ENCODE results near the gene MUCL3. TPM values are rescaled to one million over a fixed set of nuclear protein-coding genes. Genes with fewer than 3 reads are reported as not detected.
"Not testable (repeated sequence)": the region's sequence is repeated elsewhere in the genome, so short reads cannot be mapped to it uniquely, and the experiment has no call there.

Gene MUCL3
- polyA plus RNA-seq, 1 donor = 0.04 TPM

- 80% methylated on average over 1 of the region's 2 CpGs for WGBS (ENCODE audit: insufficient coverage, low lambda C conversion rate)
- H3K27ac ChIP-seq (ENCODE audit: low read length) = no peak overlapping the region
- H3K36me3 ChIP-seq (ENCODE audit: control insufficient read depth, insufficient read depth, low read length) = no peaks in the 10 kb centered on the region
- peaks cover 11% of the 10 kb centered on the region for H3K4me1 ChIP-seq (ENCODE audit: control insufficient read depth, insufficient read depth, low read length)
- DNase-seq = no peak
- H3K4me3 ChIP-seq (ENCODE audit: low read length) = no peak overlapping the region
- H3K9me3 ChIP-seq (ENCODE audit: control insufficient read depth, low read depth, low read length) = no peaks in the 10 kb centered on the region
- H3K27me3 ChIP-seq (ENCODE audit: control insufficient read depth, insufficient read depth, low read length) = peaks cover 39% of the 10 kb centered on the region
Observed at GRCh38 chr6:30957716-30958115, 16.9 kb downstream of the MUCL3 start.

GRCh38 chr6:30960907-30961673 lies 20.3 kb downstream of the MUCL3 start:
- DNase-seq = no peak
- no peak overlapping the region for H3K27ac ChIP-seq (ENCODE audit: low read length)
- H3K9me3 ChIP-seq (ENCODE audit: control insufficient read depth, low read depth, low read length) = no peaks in the 10 kb centered on the region
- no peaks in the 10 kb centered on the region for H3K36me3 ChIP-seq (ENCODE audit: control insufficient read depth, insufficient read depth, low read length)
- H3K4me1 ChIP-seq (ENCODE audit: control insufficient read depth, insufficient read depth, low read length) = peaks cover 4% of the 10 kb centered on the region
- H3K27me3 ChIP-seq (ENCODE audit: control insufficient read depth, insufficient read depth, low read length) = peaks cover 31% of the 10 kb centered on the region
- 89% methylated on average over 1 of the region's 9 CpGs for WGBS (ENCODE audit: insufficient coverage, low lambda C conversion rate)
- no peak overlapping the region for H3K4me3 ChIP-seq (ENCODE audit: low read length)

- Histone ChIP-seq H3K27ac (ENCODE audit: low read length) (no peak overlapping the region), H3K36me3 (ENCODE audit: control insufficient read depth, insufficient read depth, low read length) (no peaks in the 10 kb centered on the region), H3K4me3 (ENCODE audit: low read length) (no peak overlapping the region), H3K4me1 (ENCODE audit: control insufficient read depth, insufficient read depth, low read length) (no peaks in the 10 kb centered on the region), H3K27me3 (ENCODE audit: control insufficient read depth, insufficient read depth, low read length) (peaks cover 25% of the 10 kb centered on the region), H3K9me3 (ENCODE audit: control insufficient read depth, low read depth, low read length) (no peaks in the 10 kb centered on the region)
- no peak for DNase-seq
Observed at GRCh38 chr6:30962716-30963115, 21.9 kb downstream of the MUCL3 start.

GRCh38 chr6:30963641-30964040 lies 22.9 kb downstream of the MUCL3 start:
- no peak overlapping the region for H3K4me3 ChIP-seq (ENCODE audit: low read length)
- H3K27me3 ChIP-seq (ENCODE audit: control insufficient read depth, insufficient read depth, low read length) = peaks cover 22% of the 10 kb centered on the region
- no peaks in the 10 kb centered on the region for H3K9me3 ChIP-seq (ENCODE audit: control insufficient read depth, low read depth, low read length)
- no peak overlapping the region for H3K27ac ChIP-seq (ENCODE audit: low read length)
- DNase-seq = no peak
- no peaks in the 10 kb centered on the region for H3K36me3 ChIP-seq (ENCODE audit: control insufficient read depth, insufficient read depth, low read length)
- H3K4me1 ChIP-seq (ENCODE audit: control insufficient read depth, insufficient read depth, low read length) = no peaks in the 10 kb centered on the region
- no CpG with 5 or more reads among the region's 6 CpGs for WGBS (ENCODE audit: insufficient coverage, low lambda C conversion rate)

- Histone ChIP-seq H3K27me3 (ENCODE audit: control insufficient read depth, insufficient read depth, low read length) (peaks cover 22% of the 10 kb centered on the region), H3K4me1 (ENCODE audit: control insufficient read depth, insufficient read depth, low read length) (no peaks in the 10 kb centered on the region), H3K9me3 (ENCODE audit: control insufficient read depth, low read depth, low read length) (no peaks in the 10 kb centered on the region), H3K27ac (ENCODE audit: low read length) (no peak overlapping the region), H3K36me3 (ENCODE audit: control insufficient read depth, insufficient read depth, low read length) (no peaks in the 10 kb centered on the region), H3K4me3 (ENCODE audit: low read length) (no peak overlapping the region)
- no CpG with 5 or more reads among the region's 4 CpGs for WGBS (ENCODE audit: insufficient coverage, low lambda C conversion rate)
- no peak for DNase-seq
Observed at GRCh38 chr6:30964075-30964474, 23.3 kb downstream of the MUCL3 start.

GRCh38 chr6:30965140-30965601 lies 24.4 kb downstream of the MUCL3 start:
- Histone ChIP-seq H3K36me3 (ENCODE audit: control insufficient read depth, insufficient read depth, low read length) (no peaks in the 10 kb centered on the region), H3K27me3 (ENCODE audit: control insufficient read depth, insufficient read depth, low read length) (peaks cover 16% of the 10 kb centered on the region), H3K4me1 (ENCODE audit: control insufficient read depth, insufficient read depth, low read length) (no peaks in the 10 kb centered on the region), H3K27ac (ENCODE audit: low read length) (no peak overlapping the region), H3K4me3 (ENCODE audit: low read length) (no peak overlapping the region), H3K9me3 (ENCODE audit: control insufficient read depth, low read depth, low read length) (no peaks in the 10 kb centered on the region)
- no peak for DNase-seq
- WGBS (ENCODE audit: insufficient coverage, low lambda C conversion rate) = no CpG with 5 or more reads among the region's 5 CpGs

- WGBS (ENCODE audit: insufficient coverage, low lambda C conversion rate) = no CpG with 5 or more reads among the region's 3 CpGs
- H3K9me3 ChIP-seq (ENCODE audit: control insufficient read depth, low read depth, low read length) = no peaks in the 10 kb centered on the region
- H3K27ac ChIP-seq (ENCODE audit: low read length) = no peak overlapping the region
- H3K36me3 ChIP-seq (ENCODE audit: control insufficient read depth, insufficient read depth, low read length) = no peaks in the 10 kb centered on the region
- DNase-seq = no peak
- no peak overlapping the region for H3K4me3 ChIP-seq (ENCODE audit: low read length)
- peaks cover 16% of the 10 kb centered on the region for H3K27me3 ChIP-seq (ENCODE audit: control insufficient read depth, insufficient read depth, low read length)
- no peaks in the 10 kb centered on the region for H3K4me1 ChIP-seq (ENCODE audit: control insufficient read depth, insufficient read depth, low read length)
Observed at GRCh38 chr6:30966154-30966553, 25.4 kb downstream of the MUCL3 start.

GRCh38 chr6:30969171-30969570 lies 28.4 kb downstream of the MUCL3 start:
- WGBS (ENCODE audit: insufficient coverage, low lambda C conversion rate) = no CpG with 5 or more reads among the region's 6 CpGs
- not testable (repeated sequence) for H3K27ac ChIP-seq (ENCODE audit: low read length); DNase-seq

GRCh38 chr6:30970946-30971345 lies 30.2 kb downstream of the MUCL3 start:
- H3K4me3 ChIP-seq (ENCODE audit: low read length) = no peak overlapping the region
- no peaks in the 10 kb centered on the region for H3K9me3 ChIP-seq (ENCODE audit: control insufficient read depth, low read depth, low read length)
- 57% methylated on average over 1 of the region's 5 CpGs for WGBS (ENCODE audit: insufficient coverage, low lambda C conversion rate)
- peaks cover 1% of the 10 kb centered on the region for H3K27me3 ChIP-seq (ENCODE audit: control insufficient read depth, insufficient read depth, low read length)
- H3K27ac ChIP-seq (ENCODE audit: low read length) = no peak overlapping the region
- H3K4me1 ChIP-seq (ENCODE audit: control insufficient read depth, insufficient read depth, low read length) = no peaks in the 10 kb centered on the region
- DNase-seq = no peak
- H3K36me3 ChIP-seq (ENCODE audit: control insufficient read depth, insufficient read depth, low read length) = no peaks in the 10 kb centered on the region

More at GRCh38 chr6:30969171-30969570, 28.4 kb downstream of the MUCL3 start:
- not testable (repeated sequence) for H3K27me3 ChIP-seq (ENCODE audit: control insufficient read depth, insufficient read depth, low read length); H3K4me1 ChIP-seq (ENCODE audit: control insufficient read depth, insufficient read depth, low read length); H3K4me3 ChIP-seq (ENCODE audit: low read length); H3K36me3 ChIP-seq (ENCODE audit: control insufficient read depth, insufficient read depth, low read length); H3K9me3 ChIP-seq (ENCODE audit: control insufficient read depth, low read depth, low read length)

GRCh38 chr6:30972816-30973215 lies 32.0 kb downstream of the MUCL3 start:
- Histone ChIP-seq H3K27ac (ENCODE audit: low read length) (no peak overlapping the region), H3K27me3 (ENCODE audit: control insufficient read depth, insufficient read depth, low read length) (peaks cover under 1% of the 10 kb centered on the region), H3K4me3 (ENCODE audit: low read length) (no peak overlapping the region), H3K4me1 (ENCODE audit: control insufficient read depth, insufficient read depth, low read length) (no peaks in the 10 kb centered on the region), H3K9me3 (ENCODE audit: control insufficient read depth, low read depth, low read length) (no peaks in the 10 kb centered on the region), H3K36me3 (ENCODE audit: control insufficient read depth, insufficient read depth, low read length) (no peaks in the 10 kb centered on the region)
- WGBS (ENCODE audit: insufficient coverage, low lambda C conversion rate) = no CpG with 5 or more reads among the region's 4 CpGs
- no peak for DNase-seq

Measured in large intestine (tissue), 3 donors.